ENCODE data around the gene CDH13.

The CDH13 gene

GRCh38 chr16:82653550-82654511 is 27.1 kb downstream of the CDH13 start:
- no peak for DNase-seq

DNA sequence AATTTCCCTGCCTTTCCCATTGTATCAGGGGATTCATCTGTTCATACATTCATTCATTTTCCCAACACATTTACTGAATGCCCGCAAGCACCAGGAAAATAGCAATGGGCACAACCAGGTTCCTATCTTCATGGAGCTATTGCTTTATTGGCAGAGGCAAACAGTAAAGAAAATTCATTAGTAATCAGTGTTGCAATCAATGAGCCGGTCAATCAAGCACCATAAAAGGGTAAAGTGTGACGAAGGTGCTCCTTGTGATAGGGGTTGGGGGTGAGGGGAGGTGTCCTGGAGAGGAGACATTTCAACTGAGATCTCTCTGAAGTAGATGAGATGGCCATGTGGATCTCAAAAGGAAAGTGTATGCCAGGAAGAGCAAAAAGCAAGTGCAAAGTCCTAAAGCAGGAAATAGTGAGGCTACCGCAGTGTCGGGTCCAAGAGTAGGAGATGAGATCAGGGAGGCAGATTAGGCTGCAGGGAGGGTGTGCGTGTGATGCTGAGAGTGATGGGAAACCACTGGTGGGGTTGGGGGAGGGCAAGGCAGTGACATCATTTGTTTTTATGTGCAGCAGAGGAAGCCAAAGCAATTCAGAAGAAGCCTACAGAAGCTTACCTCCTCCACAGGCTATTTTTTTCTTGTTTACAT is 28.4 kb downstream of the CDH13 start:
- DNase-seq, result no peak

DNA sequence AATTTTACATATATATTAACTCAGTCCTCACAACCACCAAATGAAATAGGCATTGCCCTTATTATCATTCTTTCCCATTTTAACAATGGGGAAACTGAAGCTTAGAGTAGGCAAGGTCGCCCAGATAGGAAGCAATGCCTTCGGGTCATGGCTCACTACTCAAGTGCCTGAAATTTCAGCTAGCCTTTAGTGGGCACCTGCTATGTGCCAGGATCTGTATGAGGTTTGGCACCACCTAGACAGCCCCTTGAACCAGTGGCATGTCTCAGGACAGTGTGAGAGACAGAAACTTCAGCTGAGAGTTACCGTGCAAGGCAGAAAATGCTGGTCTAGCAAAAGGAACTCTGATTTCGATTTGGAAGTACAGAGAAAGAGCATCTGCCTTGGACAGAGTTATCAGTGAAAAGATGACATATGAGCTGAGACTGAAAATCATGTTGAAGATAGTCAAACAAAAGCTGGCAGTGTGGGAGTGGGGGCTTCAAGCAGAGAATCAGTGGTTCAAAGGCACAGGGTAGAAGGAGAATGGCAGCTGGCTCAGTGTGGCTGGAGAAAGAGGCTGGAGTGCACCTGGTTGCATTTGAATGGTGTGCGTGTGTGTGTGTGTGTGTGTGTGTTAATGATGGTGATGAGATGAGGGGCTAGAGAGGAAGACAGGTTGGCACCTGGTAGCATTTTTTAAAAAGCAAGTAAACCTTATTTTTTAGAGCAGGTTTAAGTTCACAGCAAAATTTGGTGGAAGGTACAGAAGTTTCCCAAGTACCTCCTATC is 29.1 kb downstream of the CDH13 start:
- DNase-seq, result no peak

DNA sequence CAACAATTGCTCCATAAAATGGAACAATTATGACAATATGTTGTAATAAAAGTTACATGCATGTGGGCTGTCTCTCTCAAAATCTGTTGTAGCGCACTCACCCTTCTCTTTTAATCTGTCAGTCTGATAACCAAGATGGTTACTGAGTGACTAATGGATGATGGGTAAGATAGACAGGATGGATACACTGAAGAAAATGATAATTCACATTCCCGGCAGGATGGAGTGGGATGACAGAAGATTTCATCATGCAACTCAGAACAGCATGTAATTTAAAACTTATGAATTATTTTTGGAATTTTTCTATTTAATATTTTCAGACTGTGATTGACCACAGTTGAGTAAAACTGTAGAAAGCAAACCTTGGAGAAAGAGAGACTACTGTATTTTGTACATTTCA is 30.5 kb downstream of the CDH13 start:
- DNase-seq, result no peak

- DNase-seq, result no peak
These were observed 31.0 kb downstream of the CDH13 start for GRCh38 chr16:82657786-82658185.

DNA sequence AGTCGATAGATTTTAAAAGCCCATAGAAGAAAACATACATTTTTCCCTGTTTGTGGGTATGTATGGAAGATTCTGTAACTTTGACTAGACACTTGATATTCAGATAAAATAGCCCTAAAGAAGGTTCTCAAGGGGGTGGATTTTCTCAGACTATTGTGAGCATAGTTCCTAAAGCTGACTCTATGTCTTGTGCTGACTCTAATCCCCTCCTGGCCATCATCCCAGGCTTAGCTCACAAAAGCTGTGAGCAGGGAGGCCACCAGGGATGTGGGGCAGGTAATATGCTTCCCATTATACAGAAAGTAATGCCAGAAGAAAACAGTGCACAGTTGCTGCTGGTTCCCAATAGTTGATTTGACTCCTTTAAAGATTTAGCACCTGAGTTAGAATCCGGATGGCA is 32.0 kb downstream of the CDH13 start:
- no peak for DNase-seq

- DNase-seq, result no peak
These were observed 33.4 kb downstream of the CDH13 start for GRCh38 chr16:82660075-82660645.

DNA sequence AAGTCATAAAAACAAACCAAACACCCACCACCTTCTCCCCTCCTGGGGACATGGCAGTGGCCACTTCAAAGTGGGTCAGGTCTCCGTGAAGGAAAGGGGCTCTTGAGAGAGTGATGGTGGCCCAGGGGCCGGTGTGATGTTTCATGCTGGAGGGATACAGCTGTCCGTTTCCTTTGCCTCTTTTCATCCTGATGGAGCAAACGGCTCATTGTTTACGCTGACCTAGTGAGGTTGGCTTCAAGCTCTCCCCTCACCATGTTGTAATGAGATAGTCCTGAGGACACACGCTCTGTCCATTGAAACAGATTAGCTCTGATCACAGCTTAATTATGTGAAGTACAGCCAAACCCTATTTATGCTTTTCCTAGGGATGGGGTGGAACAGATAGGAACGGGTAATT is 34.2 kb downstream of the CDH13 start:
- DNase-seq, result peak; percentile 30

GRCh38 chr16:82664181-82664580 is 37.4 kb downstream of the CDH13 start:
- DNase-seq, result no peak

DNA sequence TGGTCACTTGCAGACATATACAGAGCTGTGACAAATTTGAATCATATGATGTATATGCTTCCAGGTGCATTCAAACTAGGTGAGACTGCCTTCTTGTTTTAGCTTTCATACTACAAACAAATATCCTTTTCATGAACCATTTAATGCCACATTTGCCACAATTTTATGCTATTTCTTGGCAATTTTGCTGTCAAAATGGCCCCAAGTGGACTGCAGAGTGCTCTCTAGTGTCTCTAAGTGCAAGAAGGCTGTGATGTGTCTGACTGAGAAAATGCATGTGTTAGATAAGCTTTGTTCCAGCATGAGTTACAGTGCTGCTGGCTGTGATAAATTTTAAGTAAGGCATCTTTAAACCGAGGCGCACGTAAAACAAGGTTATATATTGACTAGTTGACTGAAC is 38.3 kb downstream of the CDH13 start:
- no peak for DNase-seq

- no peak for DNase-seq
These were observed 40.7 kb downstream of the CDH13 start for GRCh38 chr16:82667437-82667836.

GRCh38 chr16:82668094-82668493 is 41.3 kb downstream of the CDH13 start:
- DNase-seq, result no peak

DNA sequence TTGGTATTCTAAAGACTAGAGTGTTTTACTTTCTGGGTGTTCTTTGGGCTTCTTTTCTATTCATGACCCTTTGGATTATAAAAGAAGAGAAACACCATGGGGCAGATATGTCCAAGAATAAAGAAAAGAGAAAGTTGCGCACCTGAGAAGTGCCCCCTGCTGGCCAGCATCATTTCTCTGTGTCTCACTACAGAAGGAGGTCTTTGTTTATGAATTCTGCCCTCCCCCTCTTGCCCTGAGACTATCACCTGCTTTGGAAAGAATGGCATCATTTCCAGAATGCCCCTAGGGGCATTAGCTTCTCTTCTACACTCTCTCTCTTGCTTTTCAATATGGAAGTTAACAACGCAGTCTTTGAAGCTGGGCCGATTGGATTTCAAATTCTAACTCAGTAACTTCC is 45.0 kb downstream of the CDH13 start:
- no peak for DNase-seq

DNA sequence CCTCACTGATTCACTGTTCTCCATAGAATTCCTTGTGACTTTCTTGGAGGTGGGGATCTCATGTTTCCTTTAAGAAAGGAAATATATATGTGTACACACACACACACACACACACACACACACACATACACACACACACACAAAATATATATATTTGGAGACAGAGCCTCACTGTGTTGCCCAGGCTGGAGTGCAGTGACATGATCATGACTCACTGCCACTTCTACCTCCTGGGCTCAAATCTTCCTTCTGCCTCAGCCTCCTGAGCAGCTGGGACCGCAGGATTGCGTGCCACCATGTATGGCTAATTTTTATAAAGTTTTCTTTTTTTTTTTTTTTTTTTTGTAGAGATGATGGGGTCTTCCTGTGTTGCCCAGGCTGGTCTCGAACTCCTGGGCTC is 45.9 kb downstream of the CDH13 start:
- no peak for DNase-seq

DNA sequence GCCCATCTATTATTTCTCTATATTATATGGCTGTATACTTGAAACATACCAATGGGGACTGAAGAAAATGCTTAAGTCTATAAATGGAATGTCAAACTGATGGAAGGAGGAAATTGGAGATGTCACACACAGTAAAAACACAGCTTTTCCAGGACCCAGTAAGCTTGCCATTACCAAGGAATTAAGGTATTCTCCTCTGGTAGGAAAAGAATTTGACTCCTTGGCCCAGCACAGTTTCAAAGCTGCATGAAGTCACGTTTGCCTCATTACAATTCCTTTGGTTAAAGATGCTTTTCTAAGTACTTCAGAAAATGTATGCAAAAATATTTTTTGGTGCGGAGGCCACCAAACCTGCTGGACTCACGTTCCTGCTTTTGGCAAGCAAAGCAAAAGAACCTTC is 48.5 kb downstream of the CDH13 start:
- no peak for DNase-seq

DNA sequence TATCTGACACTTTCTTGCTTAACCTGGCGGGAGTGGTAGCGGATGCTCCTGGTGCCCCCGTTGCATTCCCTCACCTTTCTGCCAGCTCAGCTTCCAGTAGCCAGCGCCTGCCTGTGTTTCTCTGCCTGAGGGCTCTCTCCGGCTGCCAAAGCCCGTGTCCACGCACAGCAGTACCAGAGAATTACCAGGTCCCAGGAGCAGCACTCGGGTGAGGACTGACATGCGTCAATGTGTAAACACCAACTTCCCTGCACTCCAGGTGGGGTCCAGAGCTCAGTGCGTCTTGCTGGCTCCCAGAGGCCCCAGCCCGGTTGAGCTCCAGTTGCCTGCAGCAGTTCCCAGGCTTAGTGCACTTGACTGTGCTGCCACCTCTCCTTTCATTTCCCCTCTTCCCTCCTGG is 54.8 kb downstream of the CDH13 start:
- peak; percentile 6 for DNase-seq

DNA sequence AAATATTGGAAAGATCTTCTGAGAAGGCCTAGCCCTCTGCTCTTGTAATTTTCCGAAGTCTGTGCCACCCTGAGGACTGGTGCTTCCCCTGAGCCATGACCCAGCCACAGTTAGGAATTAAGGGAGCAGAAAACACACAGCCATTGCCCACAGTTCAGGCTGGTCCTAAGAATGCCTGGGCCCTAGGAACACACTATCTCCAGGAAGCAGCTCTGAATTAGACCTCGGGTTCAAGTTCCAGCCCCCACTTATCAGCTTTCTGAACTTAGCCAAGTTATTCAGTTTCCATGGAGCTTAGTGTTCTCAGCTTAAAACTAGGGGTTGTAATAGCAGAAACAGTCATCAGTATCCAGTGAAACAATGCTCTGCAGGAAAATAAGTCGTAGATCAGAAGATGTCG is 56.0 kb downstream of the CDH13 start:
- DNase-seq, result no peak

DNA sequence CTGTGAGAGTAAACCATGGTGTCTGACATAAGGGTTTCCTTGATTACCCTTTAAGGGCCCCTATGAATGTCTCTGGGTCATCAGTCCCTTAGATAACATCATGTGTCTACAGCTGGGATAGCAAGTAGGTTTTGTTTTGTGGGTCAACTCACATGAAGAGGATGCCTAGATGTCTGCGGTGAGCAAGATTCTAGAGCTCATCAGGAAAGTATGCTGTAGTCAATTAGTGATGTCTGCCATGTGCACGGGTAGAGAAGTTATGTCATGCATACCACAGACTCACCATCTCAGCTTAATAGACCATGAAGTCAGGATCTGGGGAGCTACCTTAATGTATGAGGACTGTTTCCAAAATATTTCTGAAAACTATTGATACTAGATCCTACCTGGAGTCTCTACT is 57.5 kb downstream of the CDH13 start:
- no peak for DNase-seq

DNA sequence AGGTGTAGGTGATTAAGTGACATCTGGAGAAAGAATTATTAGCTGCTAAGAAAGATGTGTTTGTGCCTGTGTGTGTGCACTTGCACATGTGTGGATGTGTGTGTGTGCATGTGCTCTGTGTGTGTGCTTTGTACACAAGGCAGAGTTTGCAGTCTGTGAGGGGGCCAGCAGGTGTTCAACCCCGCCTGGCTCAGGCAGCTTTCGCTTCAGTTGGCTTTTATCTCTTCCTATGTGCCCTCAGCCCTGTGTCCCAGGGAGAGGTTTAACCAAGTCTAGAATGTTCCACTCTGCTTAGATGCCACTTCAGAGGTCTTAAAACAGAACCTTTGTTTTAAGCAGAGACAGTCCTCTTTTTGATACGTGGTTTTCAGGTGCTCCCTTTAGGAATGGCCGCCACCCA is 58.8 kb downstream of the CDH13 start:
- no peak for DNase-seq

DNA sequence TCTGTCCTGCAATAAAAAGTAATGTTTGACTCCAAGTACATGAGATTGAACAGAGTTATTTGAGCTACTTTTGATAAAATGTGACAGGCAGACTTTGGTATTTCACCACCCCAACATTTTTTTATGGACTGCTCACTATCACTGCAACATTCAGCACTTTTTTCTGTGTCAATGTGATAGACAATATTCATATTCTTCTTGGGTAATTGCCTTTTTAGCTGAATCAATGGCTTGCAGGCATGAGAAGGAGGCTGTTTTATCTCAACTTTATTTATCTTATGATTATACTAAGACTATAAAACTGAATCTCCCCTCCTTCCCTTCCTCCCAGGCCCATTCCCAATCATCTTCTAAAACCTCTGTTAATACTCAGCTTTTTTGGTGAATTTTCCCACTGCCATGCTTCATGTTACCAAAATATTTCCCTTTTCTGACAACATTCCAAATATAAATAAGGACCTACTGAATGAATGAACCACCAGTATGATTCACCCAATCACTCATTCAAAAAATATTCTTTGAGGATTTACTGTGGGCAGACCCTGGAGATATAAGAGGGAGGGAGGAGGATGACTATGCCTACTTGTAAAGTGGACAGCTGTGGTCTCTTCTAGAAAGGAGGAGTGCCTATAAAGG is 67.6 kb downstream of the CDH13 start:
- DNase-seq, result no peak

- DNase-seq, result no peak
These were observed 69.0 kb downstream of the CDH13 start for GRCh38 chr16:82695806-82696205.

GRCh38 chr16:82699260-82699659 is 72.5 kb downstream of the CDH13 start:
- DNase-seq, result no peak
